ENCODE results near the gene TBX5.

DNA sequence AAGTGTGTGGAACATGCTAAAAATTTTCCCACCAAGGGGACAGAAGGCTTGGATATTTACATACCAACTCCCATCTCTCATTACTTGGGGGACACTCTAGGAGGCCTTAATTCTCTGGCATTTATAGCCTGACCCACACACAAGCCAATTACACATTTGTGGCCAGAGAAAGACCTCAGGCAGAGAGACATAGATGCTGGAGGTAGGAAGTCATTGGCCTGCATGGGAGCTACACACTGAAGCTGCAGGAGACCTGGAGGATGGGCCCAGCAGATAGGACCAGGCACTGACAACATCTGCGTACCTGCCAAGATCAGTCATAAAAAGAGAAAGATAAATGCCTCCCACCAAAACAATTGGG lies 61.7 kb downstream of the TBX5 start:
- TF ChIP-seq, protein P1, sequence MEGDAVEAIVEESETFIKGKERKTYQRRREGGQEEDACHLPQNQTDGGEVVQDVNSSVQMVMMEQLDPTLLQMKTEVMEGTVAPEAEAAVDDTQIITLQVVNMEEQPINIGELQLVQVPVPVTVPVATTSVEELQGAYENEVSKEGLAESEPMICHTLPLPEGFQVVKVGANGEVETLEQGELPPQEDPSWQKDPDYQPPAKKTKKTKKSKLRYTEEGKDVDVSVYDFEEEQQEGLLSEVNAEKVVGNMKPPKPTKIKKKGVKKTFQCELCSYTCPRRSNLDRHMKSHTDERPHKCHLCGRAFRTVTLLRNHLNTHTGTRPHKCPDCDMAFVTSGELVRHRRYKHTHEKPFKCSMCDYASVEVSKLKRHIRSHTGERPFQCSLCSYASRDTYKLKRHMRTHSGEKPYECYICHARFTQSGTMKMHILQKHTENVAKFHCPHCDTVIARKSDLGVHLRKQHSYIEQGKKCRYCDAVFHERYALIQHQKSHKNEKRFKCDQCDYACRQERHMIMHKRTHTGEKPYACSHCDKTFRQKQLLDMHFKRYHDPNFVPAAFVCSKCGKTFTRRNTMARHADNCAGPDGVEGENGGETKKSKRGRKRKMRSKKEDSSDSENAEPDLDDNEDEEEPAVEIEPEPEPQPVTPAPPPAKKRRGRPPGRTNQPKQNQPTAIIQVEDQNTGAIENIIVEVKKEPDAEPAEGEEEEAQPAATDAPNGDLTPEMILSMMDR (conservative IDR thresholded peaks at IDR 0.05; ENCODE audit: low read depth in 2 of 2): no peak
- no peak for TF ChIP-seq NANOG (IDR thresholded peaks at IDR 0.05; ENCODE audit: borderline replicate concordance)
- TF ChIP-seq, protein P2, sequence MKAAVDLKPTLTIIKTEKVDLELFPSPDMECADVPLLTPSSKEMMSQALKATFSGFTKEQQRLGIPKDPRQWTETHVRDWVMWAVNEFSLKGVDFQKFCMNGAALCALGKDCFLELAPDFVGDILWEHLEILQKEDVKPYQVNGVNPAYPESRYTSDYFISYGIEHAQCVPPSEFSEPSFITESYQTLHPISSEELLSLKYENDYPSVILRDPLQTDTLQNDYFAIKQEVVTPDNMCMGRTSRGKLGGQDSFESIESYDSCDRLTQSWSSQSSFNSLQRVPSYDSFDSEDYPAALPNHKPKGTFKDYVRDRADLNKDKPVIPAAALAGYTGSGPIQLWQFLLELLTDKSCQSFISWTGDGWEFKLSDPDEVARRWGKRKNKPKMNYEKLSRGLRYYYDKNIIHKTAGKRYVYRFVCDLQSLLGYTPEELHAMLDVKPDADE (IDR thresholded peaks at IDR 0.05): no peak
- no peak for TF ChIP-seq JUNB (IDR thresholded peaks at IDR 0.05; ENCODE audit: unreplicated experiment)
- no peak for TF ChIP-seq POLR2AphosphoS5 (IDR thresholded peaks at IDR 0.05; ENCODE audit: low read depth)
- TF ChIP-seq, protein P3, sequence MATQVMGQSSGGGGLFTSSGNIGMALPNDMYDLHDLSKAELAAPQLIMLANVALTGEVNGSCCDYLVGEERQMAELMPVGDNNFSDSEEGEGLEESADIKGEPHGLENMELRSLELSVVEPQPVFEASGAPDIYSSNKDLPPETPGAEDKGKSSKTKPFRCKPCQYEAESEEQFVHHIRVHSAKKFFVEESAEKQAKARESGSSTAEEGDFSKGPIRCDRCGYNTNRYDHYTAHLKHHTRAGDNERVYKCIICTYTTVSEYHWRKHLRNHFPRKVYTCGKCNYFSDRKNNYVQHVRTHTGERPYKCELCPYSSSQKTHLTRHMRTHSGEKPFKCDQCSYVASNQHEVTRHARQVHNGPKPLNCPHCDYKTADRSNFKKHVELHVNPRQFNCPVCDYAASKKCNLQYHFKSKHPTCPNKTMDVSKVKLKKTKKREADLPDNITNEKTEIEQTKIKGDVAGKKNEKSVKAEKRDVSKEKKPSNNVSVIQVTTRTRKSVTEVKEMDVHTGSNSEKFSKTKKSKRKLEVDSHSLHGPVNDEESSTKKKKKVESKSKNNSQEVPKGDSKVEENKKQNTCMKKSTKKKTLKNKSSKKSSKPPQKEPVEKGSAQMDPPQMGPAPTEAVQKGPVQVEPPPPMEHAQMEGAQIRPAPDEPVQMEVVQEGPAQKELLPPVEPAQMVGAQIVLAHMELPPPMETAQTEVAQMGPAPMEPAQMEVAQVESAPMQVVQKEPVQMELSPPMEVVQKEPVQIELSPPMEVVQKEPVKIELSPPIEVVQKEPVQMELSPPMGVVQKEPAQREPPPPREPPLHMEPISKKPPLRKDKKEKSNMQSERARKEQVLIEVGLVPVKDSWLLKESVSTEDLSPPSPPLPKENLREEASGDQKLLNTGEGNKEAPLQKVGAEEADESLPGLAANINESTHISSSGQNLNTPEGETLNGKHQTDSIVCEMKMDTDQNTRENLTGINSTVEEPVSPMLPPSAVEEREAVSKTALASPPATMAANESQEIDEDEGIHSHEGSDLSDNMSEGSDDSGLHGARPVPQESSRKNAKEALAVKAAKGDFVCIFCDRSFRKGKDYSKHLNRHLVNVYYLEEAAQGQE (IDR thresholded peaks at IDR 0.05; ENCODE audit: unreplicated experiment): no peak
- TF ChIP-seq EZH2phosphoT487 (IDR thresholded peaks at IDR 0.05; ENCODE audit: unreplicated experiment): no peak
- TF ChIP-seq CREB1 (CRISPR knock-in tag; IDR thresholded peaks at IDR 0.05; ENCODE audit: low read depth): no peak
- TF ChIP-seq EZH2 (IDR thresholded peaks at IDR 0.05; ENCODE audit: low read depth, unreplicated experiment): no peak
- TF ChIP-seq ZNF114 (CRISPR knock-in tag; IDR thresholded peaks at IDR 0.05): no peak
- no peak for TF ChIP-seq ZNF331 (CRISPR knock-in tag; IDR thresholded peaks at IDR 0.05; ENCODE audit: low read depth)
